ENCODE results near the gene RGPD4. TPM values are rescaled to one million over a fixed set of nuclear protein-coding genes. Genes with fewer than 3 reads are reported as not detected.
A peak's percentile ranks its signal among the peaks of the same experiment; 100 is the strongest.
"Not testable (repeated sequence)": the region's sequence is repeated elsewhere in the genome, so short reads cannot be mapped to it uniquely, and the experiment has no call there.

RGPD4 gene
- not detected for polyA plus RNA-seq (ENCODE audit: insufficient read length in 3 of 3)

DNA sequence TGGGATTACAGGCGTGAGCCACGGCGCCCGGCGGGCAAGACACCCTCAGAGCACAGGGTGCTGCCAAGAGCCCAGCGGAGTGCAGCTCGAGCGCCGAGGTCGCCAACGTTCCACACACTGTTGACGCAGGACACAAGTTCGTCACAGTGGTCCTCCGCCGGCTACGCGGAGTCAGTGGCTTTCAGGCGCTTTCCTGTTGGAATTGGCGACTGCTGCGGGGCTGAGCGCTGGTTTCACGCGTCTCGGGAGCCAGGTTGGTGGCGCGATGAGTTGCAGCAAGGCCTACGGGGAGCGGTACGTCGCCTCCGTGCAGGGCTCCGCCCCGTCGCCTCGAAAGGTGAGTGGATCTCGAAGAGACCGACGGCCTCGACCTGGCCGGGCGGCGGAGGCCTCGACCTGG, at the start of gene RGPD4:
TSS of gene RGPD4 (plus strand) at position 144 of the 400 bp plus-strand sequence. CDS start at position 266, 122 bp downstream.
- DNase-seq (ENCODE audit: low read depth in 3 of 3, low spot score in 2 of 3) = not testable (repeated sequence)

DNA sequence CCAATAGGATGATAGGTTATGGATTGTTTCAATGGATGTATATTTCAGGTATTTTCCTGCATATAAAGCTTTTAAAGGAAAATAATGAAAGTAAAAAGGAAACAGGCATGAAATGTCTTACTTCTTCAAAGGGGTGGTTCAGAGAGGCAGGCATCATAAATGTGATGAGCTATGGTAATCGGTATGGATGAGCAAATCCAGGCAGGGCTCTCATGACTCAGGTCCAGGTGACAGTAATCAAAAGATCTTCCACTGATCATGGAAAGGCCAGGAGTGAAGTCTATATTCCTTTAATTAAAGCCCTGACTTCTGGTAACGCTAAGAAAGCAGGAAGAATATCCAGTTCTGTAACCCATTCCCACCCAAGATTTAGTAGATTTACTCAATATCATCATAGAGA, 48.7 kb upstream of the RGPD4 start:
- DNase-seq (ENCODE audit: low read depth in 3 of 3, low spot score in 2 of 3) = no peak

DNA sequence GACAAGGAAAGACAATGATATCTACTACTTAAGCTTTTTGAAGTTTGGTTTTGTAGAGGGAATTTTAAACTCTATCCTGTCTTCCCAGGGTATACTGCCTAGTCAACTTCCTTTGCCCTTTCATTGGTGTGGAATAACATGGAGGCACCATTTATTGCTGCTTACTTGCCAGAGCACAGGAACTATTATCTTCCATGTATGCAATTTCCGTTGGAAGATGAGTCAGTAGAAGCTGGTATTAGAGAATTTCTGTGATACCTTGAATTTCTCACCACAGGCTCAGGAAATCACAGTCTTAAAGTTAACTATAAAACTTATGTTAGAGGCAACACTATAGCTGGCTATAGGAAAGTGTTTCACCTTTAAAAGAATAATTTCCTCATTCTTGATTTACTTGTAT, 40.9 kb upstream of the RGPD4 start:
- DNase-seq (ENCODE audit: low read depth in 3 of 3, low spot score in 2 of 3) = no peak

DNA sequence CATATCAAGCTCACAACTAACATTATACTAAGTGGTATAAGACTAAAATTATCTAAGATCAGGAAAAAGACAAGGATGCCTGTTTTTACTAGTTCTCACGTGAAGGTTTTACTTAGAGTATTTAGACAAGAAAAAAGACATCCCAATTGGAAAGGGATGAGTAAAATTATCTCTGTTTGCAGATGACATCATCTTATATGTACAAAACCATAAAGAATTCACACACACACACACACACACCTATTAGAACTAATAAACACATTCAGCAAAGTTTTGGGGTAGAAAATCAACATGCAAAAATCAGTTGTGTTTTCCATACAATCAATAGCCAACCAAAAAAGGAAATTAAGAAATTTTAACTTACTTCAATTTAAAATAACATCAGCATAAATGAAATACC, 35.9 kb upstream of the RGPD4 start:
- no peak for DNase-seq (ENCODE audit: low read depth in 3 of 3, low spot score in 2 of 3)

DNA sequence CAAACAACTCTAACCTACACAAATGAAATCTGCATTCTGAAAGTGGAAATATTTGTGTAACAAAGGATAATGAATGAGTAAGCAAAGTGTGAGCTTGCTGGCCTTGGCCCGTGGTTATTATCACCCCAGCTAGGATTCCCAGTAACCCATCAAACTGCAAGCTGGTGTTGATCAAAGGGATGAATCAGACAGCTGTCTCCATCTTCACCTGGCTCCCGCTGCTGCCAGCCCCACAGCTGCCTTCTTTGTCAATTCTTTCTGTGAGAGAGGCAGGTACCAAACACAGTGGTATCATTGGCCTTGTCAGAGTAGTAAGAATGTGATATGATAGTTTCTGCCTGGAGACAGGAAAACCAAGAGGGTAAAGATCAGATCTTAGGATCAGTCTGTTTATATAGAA, 25.2 kb upstream of the RGPD4 start:
- DNase-seq (ENCODE audit: low read depth in 3 of 3, low spot score in 2 of 3) = no peak

DNA sequence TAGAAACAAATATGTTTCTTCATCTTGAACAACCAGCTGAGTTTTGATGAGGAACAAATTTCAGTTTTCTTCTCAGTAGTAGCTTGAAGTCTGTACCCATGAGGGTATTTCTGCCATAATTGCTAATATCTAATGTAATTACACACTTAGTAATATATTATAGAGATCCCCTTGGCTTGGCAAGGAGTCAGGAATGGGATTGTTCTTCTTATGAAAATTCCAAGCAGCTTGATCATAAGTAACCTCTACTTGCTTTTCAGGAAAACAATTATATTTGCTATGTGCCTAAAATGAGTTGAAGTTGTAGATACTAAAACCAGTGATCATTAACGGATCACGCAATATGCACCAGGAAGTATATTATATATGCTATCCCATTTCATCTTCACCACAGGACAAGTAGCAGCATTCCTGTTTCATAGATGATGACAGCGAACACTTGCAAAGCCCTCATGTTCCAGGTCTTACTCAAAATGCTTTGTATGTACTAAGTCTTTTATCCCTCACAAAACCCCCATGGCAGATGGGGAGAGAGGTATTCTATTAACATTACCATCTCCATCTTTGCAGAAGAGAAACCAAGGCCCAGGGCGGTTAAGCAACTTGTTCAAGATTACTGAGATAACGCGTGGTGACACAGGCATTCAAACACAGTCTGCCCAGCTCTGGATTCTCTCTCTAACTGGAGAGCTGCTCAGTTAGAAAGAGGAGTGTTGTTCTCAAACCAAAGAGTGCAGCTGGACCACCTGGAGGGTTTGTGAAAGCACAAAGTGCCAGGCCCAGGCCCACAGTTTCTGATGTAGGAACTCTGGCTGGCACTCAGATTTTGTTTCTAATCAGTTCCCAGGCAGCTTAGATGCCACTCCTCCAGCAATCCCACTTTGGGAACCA, 21.8 kb upstream of the RGPD4 start:
- no peak for DNase-seq (ENCODE audit: low read depth in 3 of 3, low spot score in 2 of 3)

DNA sequence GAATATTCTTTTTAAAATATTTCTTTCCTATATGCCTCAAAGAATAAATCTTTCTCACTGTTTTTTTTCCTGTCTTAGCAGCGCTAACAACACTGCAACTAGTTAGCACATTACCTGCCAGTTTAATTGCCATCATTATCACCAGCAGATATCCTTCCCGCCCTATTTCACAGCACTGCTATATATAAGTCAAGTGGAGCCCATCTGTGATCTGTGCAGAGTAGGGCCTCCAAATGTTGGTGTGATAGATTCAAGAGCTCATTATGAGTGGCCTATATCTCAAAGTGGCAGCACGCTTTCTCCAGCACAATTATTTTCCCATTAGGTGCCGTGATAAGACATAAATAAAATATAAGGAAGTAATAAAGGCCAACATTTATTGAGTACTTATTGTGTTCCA, 19.8 kb upstream of the RGPD4 start:
- no peak for DNase-seq (ENCODE audit: low read depth in 3 of 3, low spot score in 2 of 3)

DNA sequence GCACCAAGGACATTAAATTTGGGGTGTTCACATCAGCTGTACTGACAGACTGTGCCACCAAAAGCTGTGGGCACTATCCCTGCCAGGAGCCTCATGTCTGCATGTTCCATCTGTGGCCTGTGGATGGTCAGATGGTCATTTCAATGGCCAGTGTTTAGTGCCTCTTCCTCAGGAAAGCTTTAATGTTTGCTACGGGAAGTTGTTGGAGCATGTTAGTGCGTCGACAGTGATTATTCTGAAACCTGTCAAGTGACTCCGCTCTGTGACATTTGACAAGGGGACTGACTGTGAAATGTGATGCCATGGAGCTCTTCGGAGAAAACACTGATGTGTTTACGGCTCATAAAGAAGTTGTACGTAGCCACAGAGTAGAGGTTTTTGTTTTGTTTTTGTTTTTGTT, 18.7 kb upstream of the RGPD4 start:
- DNase-seq (ENCODE audit: low read depth in 3 of 3, low spot score in 2 of 3) = peak in 1 of 3 donors; percentile 2

DNA sequence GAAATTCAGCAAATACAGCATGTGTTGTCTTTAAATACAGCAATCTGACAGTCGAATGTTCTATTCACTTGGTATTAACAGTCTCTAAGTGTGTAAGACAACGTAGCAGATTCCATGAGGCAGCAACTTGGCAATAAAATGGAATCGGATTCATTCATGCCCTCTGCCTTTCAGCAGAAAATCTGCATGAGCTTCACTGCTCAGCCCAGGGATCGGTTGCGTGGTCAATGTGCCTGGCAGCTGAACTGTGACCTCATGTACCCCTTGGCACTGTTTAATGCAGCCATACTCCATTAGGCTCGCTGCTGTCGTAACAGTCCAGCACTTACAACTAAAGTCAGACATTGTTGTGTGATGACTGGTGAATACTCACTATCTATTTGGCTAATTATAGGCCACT, 17.7 kb upstream of the RGPD4 start:
- no peak for DNase-seq (ENCODE audit: low read depth in 3 of 3, low spot score in 2 of 3)

DNA sequence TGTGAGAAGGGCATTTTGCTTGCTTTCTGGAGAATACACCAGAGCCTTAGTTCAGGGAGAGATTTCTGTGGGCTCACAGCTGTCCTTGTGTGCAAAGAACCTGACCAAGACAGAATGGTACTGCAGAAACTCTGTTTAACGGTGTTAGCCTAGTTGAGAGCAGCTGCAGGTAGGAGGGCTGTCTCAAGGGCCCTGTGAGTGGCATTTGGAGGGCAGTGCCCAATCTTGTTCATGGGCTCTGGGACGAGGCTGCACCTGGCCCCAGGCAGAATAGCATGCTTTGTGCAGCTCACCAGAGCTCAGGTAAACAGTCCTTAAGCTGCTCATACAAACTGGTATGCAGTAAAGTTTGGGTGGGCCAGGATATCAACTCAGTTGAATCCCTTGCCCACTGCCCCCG, 16.9 kb upstream of the RGPD4 start:
- no peak for DNase-seq (ENCODE audit: low read depth in 3 of 3, low spot score in 2 of 3)

DNA sequence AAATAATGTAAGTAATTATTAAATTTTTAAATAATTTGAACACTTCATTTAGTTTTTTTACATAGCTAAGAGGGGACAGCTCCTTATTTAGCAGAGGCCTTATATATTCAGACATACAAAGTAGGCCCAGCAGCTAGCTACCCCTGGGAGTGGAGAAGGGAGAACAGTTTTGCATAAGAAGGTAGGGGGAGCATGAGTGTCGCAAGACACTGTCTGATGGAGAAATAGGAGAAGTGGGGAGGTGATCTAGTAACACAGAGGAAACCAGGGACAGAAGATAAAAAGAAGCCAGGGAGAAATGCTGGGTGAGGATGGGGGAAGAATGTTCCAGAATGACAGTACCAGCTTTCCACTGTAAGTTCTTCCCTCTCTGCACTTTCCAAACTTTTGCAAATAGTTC, 16.0 kb upstream of the RGPD4 start:
- DNase-seq (ENCODE audit: low read depth in 3 of 3, low spot score in 2 of 3) = no peak

DNA sequence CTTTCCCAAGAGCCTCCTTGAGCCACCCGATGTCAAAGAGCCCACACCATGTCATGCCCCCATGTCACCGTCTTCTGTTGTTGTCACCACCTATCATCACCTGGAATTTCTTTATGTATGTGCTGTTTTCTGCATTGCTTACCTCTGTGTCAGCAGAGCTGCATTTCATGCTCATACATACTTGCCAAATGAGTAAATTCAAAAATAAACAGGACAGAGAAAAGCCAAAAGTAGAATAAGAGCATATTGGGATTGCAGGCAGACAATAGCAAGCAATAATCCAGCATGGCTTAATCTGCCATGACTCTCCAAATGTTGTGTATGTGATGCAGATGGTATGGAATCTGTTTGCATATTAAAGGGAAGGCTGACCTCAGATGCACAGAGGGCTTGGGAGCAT, 15.3 kb upstream of the RGPD4 start:
- no peak for DNase-seq (ENCODE audit: low read depth in 3 of 3, low spot score in 2 of 3)

DNA sequence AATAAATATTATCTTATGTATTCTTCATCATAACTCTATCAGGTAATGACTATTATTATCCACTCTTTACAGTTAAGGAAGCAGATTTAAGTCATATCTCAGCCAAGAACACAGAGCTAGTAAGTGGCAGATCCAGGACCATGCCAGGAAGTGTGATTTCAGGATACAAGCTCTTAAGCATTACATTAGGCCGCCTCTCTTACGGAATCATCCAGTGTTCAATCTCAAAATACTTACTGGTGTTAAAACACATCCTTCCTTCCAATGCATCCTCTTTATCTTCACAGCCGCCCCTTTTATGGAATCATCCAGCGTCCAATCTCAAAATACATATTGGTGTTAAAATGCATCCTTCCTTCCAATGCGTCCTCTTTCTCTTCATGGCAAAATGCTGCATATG, 14.7 kb upstream of the RGPD4 start:
- no peak for DNase-seq (ENCODE audit: low read depth in 3 of 3, low spot score in 2 of 3)

DNA sequence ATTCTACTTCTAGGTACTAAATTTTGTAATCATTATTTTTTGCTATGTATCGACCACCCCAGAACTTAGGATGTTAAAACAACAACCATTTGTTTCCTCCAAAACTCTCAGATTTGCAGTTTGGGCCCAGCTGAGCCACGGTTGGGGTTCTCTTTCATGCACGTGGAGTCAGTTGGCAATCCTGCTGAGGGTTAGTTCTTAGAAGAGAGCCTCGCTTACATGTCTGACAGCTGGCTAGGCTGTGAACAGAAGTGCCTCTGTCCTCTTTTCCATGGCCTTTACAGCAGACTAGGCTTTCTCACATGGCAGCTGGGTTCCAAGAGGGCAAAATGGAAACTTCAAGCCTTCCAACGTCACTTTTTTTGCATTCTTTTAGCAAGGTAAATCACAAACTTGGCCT, 9.3 kb upstream of the RGPD4 start:
- no peak for DNase-seq (ENCODE audit: low read depth in 3 of 3, low spot score in 2 of 3)

DNA sequence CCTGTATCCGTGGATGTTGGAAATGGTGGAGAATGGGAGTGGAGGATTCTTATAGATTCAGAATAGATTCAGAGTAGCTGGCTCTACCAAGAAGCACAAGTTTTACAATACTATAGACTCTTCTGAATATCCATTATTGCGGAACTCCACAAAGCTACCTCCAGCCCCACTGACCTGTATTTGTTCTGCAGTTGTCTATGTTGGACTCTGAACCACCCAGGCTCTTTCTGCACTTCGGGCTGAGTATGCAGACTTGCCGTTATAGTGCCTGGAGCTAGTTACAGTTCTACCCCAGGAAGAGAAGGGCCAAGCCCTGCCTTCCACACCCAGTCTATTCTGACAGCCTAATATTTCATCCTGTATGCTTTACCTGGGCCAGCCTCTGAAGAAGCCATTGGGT, 4.4 kb upstream of the RGPD4 start:
- DNase-seq (ENCODE audit: low read depth in 3 of 3, low spot score in 2 of 3) = no peak

DNA sequence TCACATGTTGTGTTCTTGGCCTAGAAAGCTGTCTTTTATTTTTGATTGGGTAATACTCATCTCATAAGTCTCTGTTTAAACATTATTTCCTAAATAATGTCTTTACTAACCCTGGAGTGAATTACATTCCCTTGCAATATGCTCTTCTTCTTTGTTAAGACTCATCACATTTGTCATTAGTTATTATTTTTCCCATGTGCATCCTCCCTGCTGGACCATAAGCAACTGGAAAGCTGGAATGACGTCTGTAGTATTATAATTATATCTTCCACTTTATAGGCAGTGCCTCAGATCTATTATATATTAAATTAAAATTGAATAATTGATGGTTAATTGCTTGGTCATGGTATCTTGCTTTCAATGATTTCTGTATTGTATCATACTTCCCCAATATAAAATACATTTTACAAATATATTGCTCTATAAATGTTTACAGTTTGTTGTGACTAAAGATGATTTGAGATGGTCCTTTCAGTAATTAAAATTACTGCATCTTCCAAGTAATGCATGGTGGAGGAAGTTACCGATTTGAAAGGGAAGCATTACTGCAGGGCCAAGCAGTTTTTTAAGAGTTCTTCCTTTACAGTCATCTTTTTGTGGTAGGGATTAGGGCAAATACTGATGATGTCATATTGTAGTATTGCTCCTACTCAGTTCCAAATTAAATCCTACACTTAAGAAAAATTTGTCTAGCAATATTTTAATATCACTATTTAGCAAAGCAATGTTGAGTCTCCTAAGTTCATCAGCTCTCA, 2.1 kb upstream of the RGPD4 start:
- no peak for DNase-seq (ENCODE audit: low read depth in 3 of 3, low spot score in 2 of 3)

DNA sequence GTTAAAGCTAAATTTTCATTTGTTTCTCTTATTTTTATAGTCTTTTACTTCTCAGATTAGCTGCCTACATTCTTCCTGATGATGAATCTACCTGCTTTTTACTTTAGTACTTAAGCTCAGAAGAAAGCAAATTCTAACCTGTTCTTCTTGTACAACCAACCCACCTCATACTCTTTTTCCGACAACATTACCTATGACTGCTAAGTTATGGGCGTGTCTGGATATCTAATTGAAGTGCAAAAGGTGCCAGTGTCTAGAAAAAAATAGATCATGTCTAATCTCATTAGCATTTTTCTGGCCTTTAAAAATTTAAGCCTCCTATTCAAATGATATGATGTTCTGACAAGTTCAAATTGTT, 1.5 kb upstream of the RGPD4 start:
- DNase-seq (ENCODE audit: low read depth in 3 of 3, low spot score in 2 of 3) = no peak

DNA sequence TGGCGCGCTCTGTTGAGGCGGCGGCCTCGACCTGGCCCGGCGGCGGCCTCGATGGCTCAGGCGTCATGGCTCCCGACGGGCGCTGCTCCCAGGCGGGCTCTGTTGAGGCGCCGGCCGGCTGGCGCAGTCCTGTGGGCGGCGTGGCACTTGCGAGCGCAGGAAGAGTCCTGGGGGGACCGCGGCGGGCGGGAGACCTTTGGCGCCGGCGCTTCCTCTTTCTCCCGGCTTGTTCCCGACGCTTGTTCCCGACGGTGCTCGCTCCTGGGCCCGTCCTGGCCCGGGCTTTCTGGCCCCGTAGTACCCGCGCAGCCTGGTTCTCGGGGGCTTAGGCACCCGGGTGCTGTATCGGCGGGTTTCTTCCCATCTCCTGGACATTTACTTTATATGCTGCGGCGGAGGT, 2.8 kb downstream of the RGPD4 start:
- DNase-seq (ENCODE audit: low read depth in 3 of 3, low spot score in 2 of 3) = not testable (repeated sequence)

DNA sequence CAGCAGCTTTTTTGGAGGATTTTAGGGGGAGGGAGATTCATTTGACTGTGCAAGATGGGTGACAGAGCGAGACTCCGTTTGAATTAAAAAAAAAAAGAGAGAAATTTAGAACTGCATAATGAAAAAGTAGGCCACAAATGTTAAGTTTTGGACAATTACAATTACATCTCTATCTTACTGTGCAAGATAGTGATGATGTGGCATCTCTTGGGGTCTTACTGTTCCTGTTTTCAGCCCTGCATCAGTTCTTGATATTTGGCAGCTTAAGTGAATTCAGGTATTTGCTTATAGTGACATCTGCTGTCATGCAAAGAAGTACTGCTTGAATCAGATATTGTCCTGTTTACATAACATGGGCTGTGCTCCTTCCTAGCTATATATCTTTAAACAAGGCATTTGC, 6.5 kb downstream of the RGPD4 start:
- DNase-seq (ENCODE audit: low read depth in 3 of 3, low spot score in 2 of 3) = not testable (repeated sequence)

DNA sequence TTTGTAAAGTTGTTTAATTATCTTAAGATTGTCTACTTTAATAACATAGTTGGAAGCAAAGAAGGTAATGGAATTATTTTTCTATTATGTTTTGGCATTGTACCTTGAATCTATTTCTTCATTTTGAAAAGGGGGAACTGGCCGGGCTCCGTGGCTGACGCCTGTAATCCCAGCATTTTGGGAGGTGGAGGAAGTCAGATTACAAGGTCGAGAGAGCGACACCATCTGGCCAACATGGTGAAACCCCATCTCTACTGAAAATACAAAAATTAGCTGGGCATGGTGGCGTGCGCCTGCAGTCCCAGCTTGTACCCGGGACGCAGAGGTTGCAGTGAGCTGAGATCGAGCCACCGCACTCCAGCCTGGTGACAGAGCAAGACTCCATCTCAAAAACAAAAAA, 6.9 kb downstream of the RGPD4 start:
- not testable (repeated sequence) for DNase-seq (ENCODE audit: low read depth in 3 of 3, low spot score in 2 of 3)

DNA sequence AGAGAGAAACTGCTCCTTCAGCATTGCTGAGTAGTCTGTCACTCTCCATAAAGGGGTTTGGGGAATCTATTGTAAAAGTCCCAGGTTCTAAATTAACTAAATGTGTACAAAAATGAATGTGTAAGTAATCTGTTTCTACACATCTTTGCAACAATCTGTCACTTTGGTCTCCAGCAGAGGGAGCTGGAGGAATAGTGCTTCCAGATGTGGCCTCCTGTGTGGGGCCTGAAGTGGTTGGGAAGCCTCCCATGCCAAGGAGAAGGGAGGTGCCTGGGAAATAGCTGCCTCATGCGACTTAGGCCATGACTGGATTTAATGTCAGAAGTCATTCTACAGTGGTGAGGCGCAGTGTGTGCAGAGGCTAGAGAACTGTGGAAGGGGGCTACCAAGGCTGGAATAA, 89.4 kb downstream of the RGPD4 start:
- DNase-seq (ENCODE audit: low read depth in 3 of 3, low spot score in 2 of 3) = not testable (repeated sequence)
